AG09309 (cell line): Measurements from ENCODE around the gene UGT2B10.

ENCODE experiments used
- DNase-seq: peaks from one replicate; pipeline ENCODE4 v3.0.0-alpha.2; 2010; ENCODE audit warnings: low read depth
- H3K4me3 ChIP-seq: 2 replicates; pipeline ENCODE4 v1.5.1; 2011; ENCODE audit warnings: mild to moderate bottlenecking, low read depth, low read length, moderate library complexity; ENCODE audit not compliant: control insufficient read depth
- CTCF ChIP-seq: IDR thresholded peaks from 2 replicates; pipeline ENCODE4 v1.5.1; 2011; ENCODE audit warnings: mild to moderate bottlenecking, low read depth, low read length, inconsistent platforms; ENCODE audit not compliant: insufficient read depth, control insufficient read depth; ENCODE audit errors: missing control alignments

UGT2B10 gene

GRCh38 chr4:68871809-68872642 lies 56.2 kb downstream of the UGT2B10 start:
- TF ChIP-seq CTCF = no peak
- no peak overlapping the region for H3K4me3 ChIP-seq
- DNase-seq = no peak

- no peak for TF ChIP-seq CTCF
- H3K4me3 ChIP-seq = no peak overlapping the region
- DNase-seq = no peak
Observed at GRCh38 chr4:68872643-68873502, 57.1 kb downstream of the UGT2B10 start.

GRCh38 chr4:68874507-68874906 lies 58.7 kb downstream of the UGT2B10 start:
- H3K4me3 ChIP-seq = no peak overlapping the region
- no peak for DNase-seq
- no peak for TF ChIP-seq CTCF

GRCh38 chr4:68877555-68877954 lies 61.8 kb downstream of the UGT2B10 start:
- no peak for DNase-seq
- H3K4me3 ChIP-seq = no peak overlapping the region
- no peak for TF ChIP-seq CTCF

GRCh38 chr4:68878048-68878447 lies 62.3 kb downstream of the UGT2B10 start:
- no peak for DNase-seq
- TF ChIP-seq CTCF = no peak
- H3K4me3 ChIP-seq = no peak overlapping the region
